ENCODE results near the gene ICAM2.

GRCh38 chr17:64048805-64049204 is 28.4 kb upstream of the ICAM2 start:
- no peak for TF ChIP-seq CTCF (IDR thresholded peaks at IDR 0.05)
- TF ChIP-seq EZH2 (IDR thresholded peaks at IDR 0.05): no peak
- no peak for TF ChIP-seq EZH2phosphoT487 (IDR thresholded peaks at IDR 0.05)
